RWPE1 (cell line): ENCODE results near the gene PRKD1.
A peak's percentile ranks its signal among the peaks of the same experiment; 100 is the strongest.

Experiments
- CTCF ChIA-PET: fragments of 350-600 bp; sonication (Branson Sonifier 250); formaldehyde crosslinking; extraction: SDS; loops from one replicate; lab custom pipeline; 2021; lab: Yijun Ruan, JAX
- POLR2A ChIA-PET: fragments of 400-600 bp; formaldehyde crosslinking; extraction: SDS; loops from one replicate; lab custom pipeline; 2020; ENCODE audit warnings: antibody characterized with exemption; ENCODE audit not compliant: low non-redundant PET; lab: Yijun Ruan, JAX
- DNase-seq: peaks from one replicate; pipeline ENCODE4 v3.0.0; 2012; ENCODE audit warnings: low spot score
- H3K27ac ChIP-seq: fragments of 450-650 bp; 2 replicates; pipeline ENCODE4 v1.5.1; 2017
- CTCF ChIP-seq: fragments of 450-650 bp; conservative IDR thresholded peaks from 2 replicates; pipeline ENCODE4 v1.5.1; 2017; ENCODE audit warnings: low read depth, mild to moderate bottlenecking

Gene PRKD1

GRCh38 chr14:29908652-29909577 lies 18.7 kb downstream of the PRKD1 start:
- no peak for TF ChIP-seq CTCF
- POLR2A ChIA-PET, result no interaction called here
- DNase-seq, result no peak
- no peak overlapping the region for H3K27ac ChIP-seq
- CTCF ChIA-PET, result interaction anchor here (0.6 kb wide), 1 partner anchor 1135 kb away, joined by 3 read pairs; no protein-coding TSS in a partner anchor

GRCh38 chr14:29906256-29906870 lies 21.3 kb downstream of the PRKD1 start:
- ChIA-PET POLR2A (no interaction called here), CTCF (no interaction called here)
- no peak overlapping the region for H3K27ac ChIP-seq
- no peak for TF ChIP-seq CTCF
- peak; percentile 42 for DNase-seq

- DNase-seq, result no peak
- no peak overlapping the region for H3K27ac ChIP-seq
- CTCF ChIA-PET, result no interaction called here
- TF ChIP-seq CTCF, result no peak
- POLR2A ChIA-PET, result no interaction called here
These were observed 22.1 kb downstream of the PRKD1 start for GRCh38 chr14:29905543-29905942.

GRCh38 chr14:29900609-29901350 lies 26.9 kb downstream of the PRKD1 start:
- CTCF ChIA-PET, result no interaction called here
- POLR2A ChIA-PET, result no interaction called here
- TF ChIP-seq CTCF, result no peak
- DNase-seq, result no peak
- H3K27ac ChIP-seq, result no peak overlapping the region

- ChIA-PET POLR2A (no interaction called here), CTCF (no interaction called here)
- DNase-seq, result no peak
- no peak for TF ChIP-seq CTCF
- no peak overlapping the region for H3K27ac ChIP-seq
These were observed 29.2 kb downstream of the PRKD1 start for GRCh38 chr14:29898470-29898869.

- ChIA-PET CTCF (no interaction called here), POLR2A (no interaction called here)
These were observed 30.5 kb downstream of the PRKD1 start for GRCh38 chr14:29897181-29897580.

More at GRCh38 chr14:29897181-29897580, 30.5 kb downstream of the PRKD1 start:
- DNase-seq, result no peak
- H3K27ac ChIP-seq, result no peak overlapping the region
- no peak for TF ChIP-seq CTCF
